GOT3 (cell line): Measurements from ENCODE around the gene ZSWIM7.

Source experiments
- DNase-seq: peaks from one replicate; lab custom pipeline; 2025; ENCODE audit warnings: mixed read lengths; lab: John Stamatoyannopoulos, UW

ZSWIM7 gene

DNA sequence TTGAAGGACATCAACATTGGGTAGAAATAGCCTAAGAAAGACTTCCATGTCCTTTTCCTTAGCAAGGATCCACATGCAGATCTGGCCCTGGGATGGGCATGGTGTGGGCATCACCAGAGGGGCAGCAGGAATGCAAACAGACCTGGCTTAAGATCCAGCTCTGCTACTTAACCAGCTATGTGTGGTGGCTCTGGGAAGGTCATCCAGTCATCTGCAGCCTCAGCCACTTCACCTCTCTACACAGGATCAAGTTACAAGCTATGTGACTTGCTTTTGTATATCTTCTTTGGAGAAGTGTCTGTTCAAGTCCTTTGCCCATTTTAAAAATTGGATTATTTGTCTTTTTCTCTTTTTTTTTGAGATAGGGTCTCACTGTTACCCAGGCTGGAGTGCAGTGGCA, 68.1 kb downstream of the ZSWIM7 start:
- DNase-seq = no peak

GRCh38 chr17:15930426-15930825, 69.1 kb downstream of the ZSWIM7 start:
- DNase-seq = no peak

GRCh38 chr17:15929941-15930340, 69.6 kb downstream of the ZSWIM7 start:
- no peak for DNase-seq

GRCh38 chr17:15928286-15928785, 71.2 kb downstream of the ZSWIM7 start:
- no peak for DNase-seq
